Mesendoderm (in vitro differentiated cells): ENCODE results near the gene PLEKHH3.

Experiments used
- DNase-seq: peaks from one replicate; pipeline ENCODE4 v3.0.0; 2013
- H2AK5ac ChIP-seq: 2 replicates; pipeline ENCODE4 v1.6.1; 2013; ENCODE audit warnings: low read length, inconsistent platforms
- H2BK120ac ChIP-seq: 2 replicates; pipeline ENCODE4 v1.6.1; 2013; ENCODE audit warnings: low read depth, mild to moderate bottlenecking, low read length, moderate library complexity, mixed read lengths
- H2BK15ac ChIP-seq: replicated peaks from 2 replicates; pipeline ENCODE4 v1.6.1; 2013; ENCODE audit warnings: low read depth, mild to moderate bottlenecking, moderate library complexity
- H2BK5ac ChIP-seq: 2 replicates; pipeline ENCODE4 v1.6.1; 2013; ENCODE audit warnings: low read length, inconsistent platforms
- H3K18ac ChIP-seq: 2 replicates; pipeline ENCODE4 v1.6.1; 2013; ENCODE audit warnings: mild to moderate bottlenecking, low read length, mixed read lengths
- H3K23ac ChIP-seq: one replicate; pipeline ENCODE4 v1.6.1; 2013; ENCODE audit warnings: low read length
- H3K27ac ChIP-seq: 2 replicates; pipeline ENCODE4 v1.5.1; 2013; ENCODE audit warnings: low read depth, mild to moderate bottlenecking, inconsistent platforms, low read length, moderate library complexity
- H3K27me3 ChIP-seq: 2 replicates; pipeline ENCODE4 v1.6.1; 2013; ENCODE audit warnings: low read length, control low read depth, mild to moderate bottlenecking, inconsistent platforms; ENCODE audit not compliant: insufficient read depth, poor library complexity
- H3K36me3 ChIP-seq: 2 replicates; pipeline ENCODE4 v1.6.1; 2013; ENCODE audit warnings: low read length, inconsistent platforms; ENCODE audit not compliant: control insufficient read depth, insufficient read depth
- H3K4ac ChIP-seq: one replicate; pipeline ENCODE4 v1.6.1; 2013; ENCODE audit warnings: low read depth, mild to moderate bottlenecking, low read length, moderate library complexity
- H3K4me1 ChIP-seq: 2 replicates; pipeline ENCODE4 v1.6.1; 2013; ENCODE audit warnings: low read depth, low read length, inconsistent platforms; ENCODE audit not compliant: control insufficient read depth
- H3K4me2 ChIP-seq: 2 replicates; pipeline ENCODE4 v1.6.1; 2013; ENCODE audit warnings: low read length
- H3K4me3 ChIP-seq: 2 replicates; pipeline ENCODE4 v1.5.1; 2013; ENCODE audit warnings: mild to moderate bottlenecking, low read length
- H3K56ac ChIP-seq: one replicate; pipeline ENCODE4 v1.6.1; 2013; ENCODE audit warnings: low read length
- H3K79me1 ChIP-seq: 2 replicates; pipeline ENCODE4 v1.6.1; 2013; ENCODE audit warnings: low read length, inconsistent platforms
- H3K79me2 ChIP-seq: 2 replicates; pipeline ENCODE4 v1.6.1; 2013; ENCODE audit warnings: mild to moderate bottlenecking, low read length; ENCODE audit not compliant: control insufficient read depth, insufficient read depth
- H3K9ac ChIP-seq: 2 replicates; pipeline ENCODE4 v1.6.1; 2013; ENCODE audit warnings: low read length, inconsistent platforms
- H4K5ac ChIP-seq: one replicate; pipeline ENCODE4 v1.6.1; 2013; ENCODE audit warnings: low read length
- H4K8ac ChIP-seq: one replicate; pipeline ENCODE4 v1.6.1; 2013; ENCODE audit warnings: low read depth, mild to moderate bottlenecking, control low read depth, low read length, moderate library complexity
- WGBS: extraction: QIAGEN DNeasy Blood & Tissue Kit; methylation state at CpG from one replicate; pipeline ENCODE4 v1.1.7; 2013; ENCODE audit warnings: low lambda C conversion rate, missing lambda C conversion rate; ENCODE audit not compliant: insufficient coverage; ENCODE audit errors: extremely low coverage; 5-methylcytosine and 5-hydroxymethylcytosine counted together

The PLEKHH3 gene

GRCh38 chr17:42655528-42655927 lies 21.3 kb downstream of the PLEKHH3 start:
- Histone ChIP-seq H3K9ac (no peak overlapping the region), H3K36me3 (no peaks in the 10 kb centered on the region), H3K27me3 (no peaks in the 10 kb centered on the region), H3K4me1 (peaks cover 6% of the 10 kb centered on the region), H4K5ac (no peak overlapping the region), H2BK120ac (no peak overlapping the region), H4K8ac (no peak overlapping the region), H3K4me3 (no peak overlapping the region), H3K79me2 (no peaks in the 10 kb centered on the region), H3K4me2 (no peak overlapping the region), H2AK5ac (no peak overlapping the region), H2BK5ac (no peak overlapping the region), H2BK15ac (no peak overlapping the region), H3K18ac (peak overlapping the region; percentile 39), H3K56ac (no peak overlapping the region), H3K23ac (no peak overlapping the region), H3K4ac (no peak overlapping the region), H3K27ac (no peak overlapping the region), H3K79me1 (peaks cover 3% of the 10 kb centered on the region)
- no CpG with 5 or more reads among the region's 2 CpGs for WGBS
- no peak for DNase-seq

GRCh38 chr17:42653179-42654124 lies 23.3 kb downstream of the PLEKHH3 start:
- peak overlapping the region; percentile 52 for H3K9ac ChIP-seq
- no peak overlapping the region for H4K8ac ChIP-seq
- no peaks in the 10 kb centered on the region for H3K79me2 ChIP-seq
- peak overlapping the region; percentile 71 for H3K27ac ChIP-seq
- no peak overlapping the region for H3K23ac ChIP-seq
- H2AK5ac ChIP-seq = no peak overlapping the region
- peak overlapping the region; percentile 29 for H3K4me2 ChIP-seq
- peak overlapping the region; percentile 70 for H3K56ac ChIP-seq
- H3K4me1 ChIP-seq = peaks cover 2% of the 10 kb centered on the region
- peak overlapping the region; percentile 1 for H2BK15ac ChIP-seq
- H4K5ac ChIP-seq = no peak overlapping the region
- H3K36me3 ChIP-seq = no peaks in the 10 kb centered on the region
- DNase-seq = peak; percentile 92
- no peaks in the 10 kb centered on the region for H3K27me3 ChIP-seq
- no CpG with 5 or more reads among the region's 42 CpGs for WGBS
- H2BK5ac ChIP-seq = peak overlapping the region; percentile 66
- peak overlapping the region; percentile 33 for H3K18ac ChIP-seq
- H2BK120ac ChIP-seq = peak overlapping the region; percentile 5
- H3K4me3 ChIP-seq = no peak overlapping the region
- peak overlapping the region; percentile 95 for H3K4ac ChIP-seq
- H3K79me1 ChIP-seq = no peaks in the 10 kb centered on the region

- Histone ChIP-seq H3K27me3 (no peaks in the 10 kb centered on the region), H3K4me2 (no peak overlapping the region), H3K79me2 (no peaks in the 10 kb centered on the region), H4K5ac (no peak overlapping the region), H2BK120ac (no peak overlapping the region), H3K4ac (no peak overlapping the region), H3K79me1 (no peaks in the 10 kb centered on the region), H3K56ac (no peak overlapping the region), H3K23ac (no peak overlapping the region), H2BK5ac (no peak overlapping the region), H3K18ac (no peak overlapping the region), H3K27ac (no peak overlapping the region), H4K8ac (no peak overlapping the region), H3K4me1 (peaks cover 2% of the 10 kb centered on the region), H2BK15ac (no peak overlapping the region), H2AK5ac (no peak overlapping the region), H3K4me3 (no peak overlapping the region), H3K36me3 (no peaks in the 10 kb centered on the region), H3K9ac (no peak overlapping the region)
- whole genome bisulfite sequencing = no CpG with 5 or more reads among the region's 4 CpGs
- DNase-seq = no peak
These were observed 25.4 kb downstream of the PLEKHH3 start for GRCh38 chr17:42651392-42651791.

- H3K23ac ChIP-seq = no peak overlapping the region
- no peak overlapping the region for H4K8ac ChIP-seq
- H2BK5ac ChIP-seq = no peak overlapping the region
- no peak overlapping the region for H4K5ac ChIP-seq
- H3K4me2 ChIP-seq = no peak overlapping the region
- no CpG with 5 or more reads among the region's 5 CpGs for WGBS
- no peak overlapping the region for H3K18ac ChIP-seq
- H3K4ac ChIP-seq = no peak overlapping the region
- no peaks in the 10 kb centered on the region for H3K79me1 ChIP-seq
- no peaks in the 10 kb centered on the region for H3K4me1 ChIP-seq
- H3K56ac ChIP-seq = no peak overlapping the region
- no peak overlapping the region for H3K9ac ChIP-seq
- no peak overlapping the region for H2BK15ac ChIP-seq
- no peak overlapping the region for H2AK5ac ChIP-seq
- no peak overlapping the region for H3K4me3 ChIP-seq
- H3K27ac ChIP-seq = no peak overlapping the region
- H2BK120ac ChIP-seq = no peak overlapping the region
- H3K79me2 ChIP-seq = no peaks in the 10 kb centered on the region
- no peak for DNase-seq
- no peaks in the 10 kb centered on the region for H3K27me3 ChIP-seq
- no peaks in the 10 kb centered on the region for H3K36me3 ChIP-seq
These were observed 29.0 kb downstream of the PLEKHH3 start for GRCh38 chr17:42647778-42648177.

GRCh38 chr17:42642336-42642735 lies 34.5 kb downstream of the PLEKHH3 start:
- Histone ChIP-seq H3K4ac (no peak overlapping the region), H3K36me3 (no peaks in the 10 kb centered on the region), H3K79me1 (no peaks in the 10 kb centered on the region), H3K79me2 (no peaks in the 10 kb centered on the region), H2BK5ac (no peak overlapping the region), H3K4me3 (no peak overlapping the region), H3K9ac (no peak overlapping the region), H3K56ac (no peak overlapping the region), H3K4me1 (no peaks in the 10 kb centered on the region), H2AK5ac (no peak overlapping the region), H2BK15ac (no peak overlapping the region), H4K5ac (no peak overlapping the region), H4K8ac (no peak overlapping the region), H3K23ac (no peak overlapping the region), H3K27me3 (no peaks in the 10 kb centered on the region), H3K4me2 (no peak overlapping the region), H2BK120ac (no peak overlapping the region), H3K27ac (no peak overlapping the region), H3K18ac (no peak overlapping the region)
- WGBS = no CpG with 5 or more reads among the region's 2 CpGs
- no peak for DNase-seq
